H1 (cell line): ENCODE results near the gene OSBP2.

Experiments
- CTCF ChIP-seq, 3 experiments: IDR thresholded peaks; 1 replicate in 2 of 3; 2 replicates in 1 of 3; pipeline versions ENCODE4 v1.5.1 to v1.6.1; 2011; ENCODE audit warnings: low read length in 3 of 3, mild to moderate bottlenecking in 3 of 3, inconsistent platforms in 2 of 3, low read depth in 1 of 3, moderate library complexity in 1 of 3; ENCODE audit not compliant: insufficient read depth in 1 of 3; ENCODE audit errors: control extremely low read depth in 1 of 3
- HDAC2 ChIP-seq, 2 experiments: fragments of 300-600 bp in 1 of 2; sonication (generic) in 1 of 2; IDR thresholded peaks; 2 replicates each; pipeline ENCODE4 v1.6.1; 2011 to 2012; ENCODE audit warnings: low read depth in 2 of 2, low read length in 2 of 2, mild to moderate bottlenecking in 2 of 2, moderate library complexity in 2 of 2, borderline replicate concordance in 1 of 2, inconsistent platforms in 1 of 2
- POLR2A ChIP-seq, 2 experiments: IDR thresholded peaks; 1 replicate in 1 of 2; 2 replicates in 1 of 2; pipeline ENCODE4 v1.6.1; 2011; ENCODE audit warnings: low read depth in 2 of 2, low read length in 2 of 2, mild to moderate bottlenecking in 2 of 2; ENCODE audit errors: control extremely low read depth in 1 of 2
- POLR2AphosphoS5 ChIP-seq: IDR thresholded peaks from 2 replicates; pipeline ENCODE4 v1.6.1; 2011; ENCODE audit warnings: low read depth, low read length
- TAF1 ChIP-seq: IDR thresholded peaks from 2 replicates; pipeline ENCODE4 v1.6.1; 2011; ENCODE audit warnings: mild to moderate bottlenecking, low read depth, low read length
- TF ChIP-seq, protein P1 (sequence below): IDR thresholded peaks from 2 replicates; pipeline ENCODE4 v1.6.1; 2012; ENCODE audit warnings: low read length, inconsistent platforms

GRCh38 chr22:30876915-30877553 is 182.4 kb downstream of the OSBP2 start:
- TF ChIP-seq CTCF (IDR thresholded peaks at IDR 0.05; ENCODE audit: control extremely low read depth in 1 of 3, insufficient read depth in 1 of 3, low read depth in 1 of 3, low read length in 3 of 3) (no peak), POLR2A (IDR thresholded peaks at IDR 0.05; ENCODE audit: control extremely low read depth in 1 of 2, low read depth in 2 of 2, low read length in 2 of 2) (no peak), POLR2AphosphoS5 (no peak), HDAC2 (IDR thresholded peaks at IDR 0.05; ENCODE audit: borderline replicate concordance in 1 of 2, low read depth in 2 of 2, low read length in 2 of 2) (no peak), TAF1 (no peak)
- TF ChIP-seq, protein P1, sequence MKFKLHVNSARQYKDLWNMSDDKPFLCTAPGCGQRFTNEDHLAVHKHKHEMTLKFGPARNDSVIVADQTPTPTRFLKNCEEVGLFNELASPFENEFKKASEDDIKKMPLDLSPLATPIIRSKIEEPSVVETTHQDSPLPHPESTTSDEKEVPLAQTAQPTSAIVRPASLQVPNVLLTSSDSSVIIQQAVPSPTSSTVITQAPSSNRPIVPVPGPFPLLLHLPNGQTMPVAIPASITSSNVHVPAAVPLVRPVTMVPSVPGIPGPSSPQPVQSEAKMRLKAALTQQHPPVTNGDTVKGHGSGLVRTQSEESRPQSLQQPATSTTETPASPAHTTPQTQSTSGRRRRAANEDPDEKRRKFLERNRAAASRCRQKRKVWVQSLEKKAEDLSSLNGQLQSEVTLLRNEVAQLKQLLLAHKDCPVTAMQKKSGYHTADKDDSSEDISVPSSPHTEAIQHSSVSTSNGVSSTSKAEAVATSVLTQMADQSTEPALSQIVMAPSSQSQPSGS, result no peak
